ENCODE measurements around the gene SFMBT2. TPM values are rescaled to one million over a fixed set of nuclear protein-coding genes. Genes with fewer than 3 reads are reported as not detected.
A peak's percentile ranks its signal among the peaks of the same experiment; 100 is the strongest.

Gene SFMBT2
- total and polyA plus RNA-seq, 12 donors, result 3.7 to 17.9 (median 12.7) TPM

DNA sequence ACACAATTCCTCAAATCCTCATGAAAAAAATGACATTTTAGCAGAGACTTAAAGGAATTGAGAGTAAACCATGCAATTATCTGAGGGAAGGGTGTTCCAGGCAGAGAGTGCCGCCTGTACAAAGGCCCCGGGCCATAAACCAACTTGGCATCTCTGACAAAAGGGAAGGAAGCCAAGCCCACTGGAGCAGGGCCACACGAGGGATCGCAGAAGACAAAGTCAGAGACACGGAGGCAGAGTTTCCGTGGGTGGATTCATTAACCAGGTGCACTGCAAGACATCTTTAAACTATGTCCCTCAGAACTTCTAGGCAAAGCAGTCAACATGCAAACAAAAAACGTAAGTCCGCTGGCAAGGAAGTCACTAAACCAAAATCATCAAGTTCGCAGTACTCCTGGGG, 92.0 kb downstream of the SFMBT2 start:
- peak in 1 of 7 donors; percentile 19 for DNase-seq
- WGBS, 4 donors, result 61 to 68% (median 64%) methylated on average over 9 of the region's 9 CpGs
- H3K4me3 ChIP-seq, result no peak overlapping the region
- peaks cover 0 to 20% of the 10 kb centered on the region in 2 donors for H3K4me1 ChIP-seq (replicated peaks in 1 of 2)
- no peaks in the 10 kb centered on the region for H3K36me3 ChIP-seq (replicated peaks in 1 of 2)
- intact Hi-C loops (cut with DNase I), result no loop called here
- no peaks in the 10 kb centered on the region for H3K9me3 ChIP-seq (replicated peaks in 1 of 3)
- TF ChIP-seq POLR2A (IDR thresholded peaks at IDR 0.05), result no peak
- TF ChIP-seq, protein P1, sequence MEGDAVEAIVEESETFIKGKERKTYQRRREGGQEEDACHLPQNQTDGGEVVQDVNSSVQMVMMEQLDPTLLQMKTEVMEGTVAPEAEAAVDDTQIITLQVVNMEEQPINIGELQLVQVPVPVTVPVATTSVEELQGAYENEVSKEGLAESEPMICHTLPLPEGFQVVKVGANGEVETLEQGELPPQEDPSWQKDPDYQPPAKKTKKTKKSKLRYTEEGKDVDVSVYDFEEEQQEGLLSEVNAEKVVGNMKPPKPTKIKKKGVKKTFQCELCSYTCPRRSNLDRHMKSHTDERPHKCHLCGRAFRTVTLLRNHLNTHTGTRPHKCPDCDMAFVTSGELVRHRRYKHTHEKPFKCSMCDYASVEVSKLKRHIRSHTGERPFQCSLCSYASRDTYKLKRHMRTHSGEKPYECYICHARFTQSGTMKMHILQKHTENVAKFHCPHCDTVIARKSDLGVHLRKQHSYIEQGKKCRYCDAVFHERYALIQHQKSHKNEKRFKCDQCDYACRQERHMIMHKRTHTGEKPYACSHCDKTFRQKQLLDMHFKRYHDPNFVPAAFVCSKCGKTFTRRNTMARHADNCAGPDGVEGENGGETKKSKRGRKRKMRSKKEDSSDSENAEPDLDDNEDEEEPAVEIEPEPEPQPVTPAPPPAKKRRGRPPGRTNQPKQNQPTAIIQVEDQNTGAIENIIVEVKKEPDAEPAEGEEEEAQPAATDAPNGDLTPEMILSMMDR (IDR thresholded peaks at IDR 0.05), result no peak
- H3K27ac ChIP-seq, result no peak overlapping the region
- no peaks in the 10 kb centered on the region for H3K27me3 ChIP-seq

DNA sequence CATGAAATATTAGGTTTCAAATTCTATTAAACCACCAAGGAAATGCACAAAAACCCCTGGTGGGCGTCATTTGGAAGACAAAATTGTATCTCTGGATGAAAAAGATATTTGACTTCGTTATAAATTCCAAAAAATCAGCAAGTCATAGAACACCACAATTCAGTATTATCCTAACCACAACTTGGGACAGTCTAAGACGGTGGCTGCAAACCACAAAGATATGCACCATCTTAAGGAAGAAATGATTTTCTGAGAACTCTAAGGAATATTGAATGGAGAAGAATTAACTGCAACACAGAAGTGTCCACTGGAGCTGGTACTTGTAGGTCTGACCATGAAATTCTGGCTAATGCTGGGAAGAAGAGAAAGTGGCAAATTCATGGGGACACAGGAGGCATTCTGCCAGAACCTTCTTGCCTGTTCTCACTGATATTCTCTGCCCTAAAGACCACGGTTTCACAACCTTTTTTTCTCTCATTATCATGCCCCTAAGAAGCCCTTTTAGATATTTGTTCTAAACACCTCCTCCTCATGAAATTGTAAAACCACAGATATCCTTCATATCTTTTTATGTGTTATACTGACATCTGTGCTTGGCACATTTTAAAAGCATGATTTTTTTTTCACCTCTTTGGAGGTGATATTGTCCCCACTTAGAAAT, 92.9 kb downstream of the SFMBT2 start:
- no peak for DNase-seq
- H3K9me3 ChIP-seq (replicated peaks in 1 of 3), result no peaks in the 10 kb centered on the region
- no peak overlapping the region for H3K27ac ChIP-seq
- H3K36me3 ChIP-seq (replicated peaks in 1 of 2), result no peaks in the 10 kb centered on the region
- no peak for TF ChIP-seq POLR2A (IDR thresholded peaks at IDR 0.05)
- TF ChIP-seq, protein P1 (IDR thresholded peaks at IDR 0.05), result no peak
- peaks cover 0 to 20% of the 10 kb centered on the region in 2 donors for H3K4me1 ChIP-seq (replicated peaks in 1 of 2)
- no peak overlapping the region for H3K4me3 ChIP-seq
- WGBS, 4 donors, result 72 to 84% (median 78%) methylated on average over 4 of the region's 4 CpGs
- H3K27me3 ChIP-seq, result no peaks in the 10 kb centered on the region
- intact Hi-C loops (cut with DNase I), result no loop called here

DNA sequence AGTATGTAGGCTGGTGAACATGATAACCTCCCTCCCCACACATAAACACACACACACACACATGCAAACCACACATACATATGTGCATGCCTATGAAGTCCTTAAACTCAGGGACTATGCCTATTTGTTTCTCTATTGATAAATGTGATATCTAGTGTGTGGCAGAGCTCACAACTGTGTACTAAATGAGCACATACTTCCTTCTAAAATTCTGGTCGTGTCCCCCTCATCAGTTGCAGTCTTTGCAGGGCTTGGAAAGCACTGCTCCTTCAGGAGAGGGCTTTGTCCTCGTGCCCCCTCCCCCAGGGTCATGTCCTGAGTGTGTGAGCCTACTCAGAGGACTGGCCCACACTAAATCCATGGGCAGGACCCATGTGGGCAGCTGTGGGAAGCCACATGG, 94.0 kb downstream of the SFMBT2 start:
- 89 to 100% (median 92%) methylated on average over 2 of the region's 2 CpGs for WGBS, 4 donors
- no peaks in the 10 kb centered on the region for H3K36me3 ChIP-seq (replicated peaks in 1 of 2)
- H3K4me1 ChIP-seq (replicated peaks in 1 of 2), result peaks cover 0 to 20% of the 10 kb centered on the region in 2 donors
- H3K27me3 ChIP-seq, result no peaks in the 10 kb centered on the region
- no peak for TF ChIP-seq POLR2A (IDR thresholded peaks at IDR 0.05)
- TF ChIP-seq, protein P1 (IDR thresholded peaks at IDR 0.05), result no peak
- no peak overlapping the region for H3K4me3 ChIP-seq
- no peak overlapping the region for H3K27ac ChIP-seq
- DNase-seq, result no peak
- H3K9me3 ChIP-seq (replicated peaks in 1 of 3), result no peaks in the 10 kb centered on the region
- intact Hi-C loops (cut with DNase I), result no loop called here

DNA sequence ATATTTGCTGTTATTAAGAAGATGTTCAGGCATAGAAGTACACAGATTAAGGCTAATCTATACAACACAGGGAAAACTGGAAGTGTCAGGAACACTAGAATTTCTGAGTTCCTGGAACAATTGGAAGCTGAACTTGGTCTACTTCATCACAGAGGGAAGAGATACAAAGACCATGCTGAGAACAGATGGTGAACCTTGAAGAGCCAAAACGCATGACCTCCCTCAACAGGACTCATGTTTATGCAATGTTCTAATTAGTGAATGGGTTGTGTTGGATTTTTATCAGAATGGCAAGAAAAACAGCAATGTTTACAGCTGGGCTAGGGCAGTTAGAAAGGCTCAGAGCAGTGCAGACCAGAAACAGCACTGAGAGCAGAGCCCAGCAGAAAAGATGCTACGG, 94.9 kb downstream of the SFMBT2 start:
- Histone ChIP-seq H3K4me1 (replicated peaks in 1 of 2) (peaks cover 0 to 28% of the 10 kb centered on the region in 2 donors), H3K27me3 (no peaks in the 10 kb centered on the region), H3K27ac (no peak overlapping the region), H3K9me3 (replicated peaks in 1 of 3) (no peaks in the 10 kb centered on the region), H3K36me3 (replicated peaks in 1 of 2) (no peaks in the 10 kb centered on the region), H3K4me3 (no peak overlapping the region)
- TF ChIP-seq POLR2A (IDR thresholded peaks at IDR 0.05), result no peak
- TF ChIP-seq, protein P1 (IDR thresholded peaks at IDR 0.05), result no peak
- WGBS, 4 donors, result 88 to 95% (median 89%) methylated on average over 2 of the region's 2 CpGs
- DNase-seq, result no peak
- intact Hi-C loops (cut with DNase I), result no loop called here
